ENCODE measurements around the gene IGSF23.
"Not testable (repeated sequence)": the region's sequence is repeated elsewhere in the genome, so short reads cannot be mapped to it uniquely, and the experiment has no call there.

The IGSF23 gene

GRCh38 chr19:44666852-44667556 lies 53.6 kb downstream of the IGSF23 start:
- no peak for DNase-seq (ENCODE audit: low spot score)

DNA sequence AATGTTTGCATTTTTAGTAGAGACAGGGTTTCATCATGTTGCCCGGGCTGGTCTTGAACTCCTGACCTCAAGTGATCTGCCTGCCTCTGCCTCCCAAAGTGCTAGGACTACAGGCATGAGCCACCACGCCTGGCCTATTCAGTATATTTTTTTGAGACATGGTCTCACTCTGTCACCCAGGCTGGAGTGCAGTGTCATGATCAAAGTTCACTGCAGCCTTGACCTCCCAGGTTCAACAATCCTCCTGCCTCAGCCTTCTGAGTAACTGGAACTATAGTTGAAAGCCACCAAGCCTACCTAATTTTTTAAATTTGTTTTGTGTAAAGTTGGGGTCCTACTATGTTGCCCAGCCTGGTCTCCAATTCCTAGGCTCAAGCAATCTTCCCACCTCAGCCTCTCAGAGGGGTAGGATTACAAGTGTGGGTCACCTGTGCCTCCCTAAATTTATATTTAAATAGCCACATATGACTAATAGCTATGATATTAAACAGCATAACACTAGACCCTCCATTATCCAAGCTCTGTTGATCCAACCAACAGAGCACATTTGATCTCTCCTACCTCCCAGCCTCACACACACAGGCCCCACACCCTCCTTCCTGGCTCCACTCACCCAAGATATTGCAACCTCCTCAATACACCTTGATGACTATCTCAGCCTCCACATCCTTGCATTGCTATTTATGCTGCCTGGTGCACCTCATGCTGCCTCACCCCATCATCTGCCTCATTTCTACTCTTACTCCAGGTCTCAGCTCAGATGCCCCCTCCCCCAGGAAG lies 55.8 kb downstream of the IGSF23 start:
- no peak for DNase-seq (ENCODE audit: low spot score)

DNA sequence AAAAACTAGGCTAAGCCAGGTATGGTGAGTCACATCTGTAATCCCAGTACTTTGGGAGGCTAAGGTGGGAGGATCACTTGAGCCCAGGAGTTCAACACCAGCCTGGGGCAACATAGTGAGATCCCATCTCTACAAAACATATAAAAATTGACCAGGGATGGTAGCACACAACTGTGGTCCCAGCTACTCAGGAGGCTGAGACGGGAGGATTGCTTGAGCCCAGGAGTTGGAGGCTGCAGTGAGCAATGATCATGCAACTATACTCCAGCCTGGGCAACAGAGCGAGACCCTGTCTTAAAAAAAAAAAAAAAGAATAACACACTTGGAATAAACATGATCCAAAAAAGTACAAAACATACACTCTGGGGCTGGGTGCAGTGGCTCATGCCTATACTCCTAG lies 56.7 kb downstream of the IGSF23 start:
- DNase-seq (ENCODE audit: low spot score): not testable (repeated sequence)

DNA sequence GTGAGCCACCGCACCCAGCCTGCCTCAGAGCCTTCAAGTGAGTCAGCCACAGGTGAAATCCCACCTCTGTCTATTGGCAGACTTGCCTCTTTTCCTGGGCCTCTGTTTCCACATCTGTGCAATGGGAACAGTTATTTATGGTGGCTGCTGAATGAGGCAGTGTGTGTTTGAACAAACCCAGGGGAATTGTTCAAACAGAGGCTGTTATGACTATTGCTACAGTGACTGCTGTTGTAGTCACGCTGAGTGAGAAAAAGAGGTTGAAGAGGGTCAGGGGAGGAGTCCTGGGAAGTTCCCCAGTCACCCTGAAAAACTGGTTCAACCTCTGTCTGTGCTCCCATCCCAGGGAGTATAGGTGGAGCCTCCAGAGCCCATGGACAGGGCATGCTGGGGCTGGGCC lies 58.0 kb downstream of the IGSF23 start, which contains the start of gene CEACAM19:
TSS of gene CEACAM19 (plus strand) at position 83 of the 400 bp plus-strand sequence. CDS start 450 bp downstream, outside the sequence.
- no peak for DNase-seq (ENCODE audit: low spot score)

- no peak for DNase-seq (ENCODE audit: low spot score)
These were observed 58.9 kb downstream of the IGSF23 start for GRCh38 chr19:44672226-44672625.

DNA sequence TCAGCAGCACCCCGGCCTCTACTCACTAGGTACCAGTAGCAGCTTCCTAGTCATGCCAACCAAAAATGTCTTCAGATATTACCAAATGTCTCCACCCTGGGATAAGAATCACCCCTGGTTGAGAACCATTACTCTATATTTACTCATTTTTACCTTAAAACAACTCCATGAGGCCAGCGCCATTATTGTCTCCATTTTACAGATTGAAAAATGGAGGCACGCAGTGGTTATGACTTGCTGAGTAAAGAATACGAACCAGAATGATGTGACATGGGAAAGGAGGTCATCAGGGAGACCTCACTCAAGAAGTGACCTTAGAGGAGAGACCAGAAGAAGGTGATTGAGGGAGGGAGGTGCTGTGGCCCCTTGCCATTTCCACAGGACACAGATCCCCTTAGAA lies 60.1 kb downstream of the IGSF23 start:
- DNase-seq (ENCODE audit: low spot score): no peak

GRCh38 chr19:44675521-44675920 lies 62.2 kb downstream of the IGSF23 start:
- DNase-seq (ENCODE audit: low spot score): no peak

DNA sequence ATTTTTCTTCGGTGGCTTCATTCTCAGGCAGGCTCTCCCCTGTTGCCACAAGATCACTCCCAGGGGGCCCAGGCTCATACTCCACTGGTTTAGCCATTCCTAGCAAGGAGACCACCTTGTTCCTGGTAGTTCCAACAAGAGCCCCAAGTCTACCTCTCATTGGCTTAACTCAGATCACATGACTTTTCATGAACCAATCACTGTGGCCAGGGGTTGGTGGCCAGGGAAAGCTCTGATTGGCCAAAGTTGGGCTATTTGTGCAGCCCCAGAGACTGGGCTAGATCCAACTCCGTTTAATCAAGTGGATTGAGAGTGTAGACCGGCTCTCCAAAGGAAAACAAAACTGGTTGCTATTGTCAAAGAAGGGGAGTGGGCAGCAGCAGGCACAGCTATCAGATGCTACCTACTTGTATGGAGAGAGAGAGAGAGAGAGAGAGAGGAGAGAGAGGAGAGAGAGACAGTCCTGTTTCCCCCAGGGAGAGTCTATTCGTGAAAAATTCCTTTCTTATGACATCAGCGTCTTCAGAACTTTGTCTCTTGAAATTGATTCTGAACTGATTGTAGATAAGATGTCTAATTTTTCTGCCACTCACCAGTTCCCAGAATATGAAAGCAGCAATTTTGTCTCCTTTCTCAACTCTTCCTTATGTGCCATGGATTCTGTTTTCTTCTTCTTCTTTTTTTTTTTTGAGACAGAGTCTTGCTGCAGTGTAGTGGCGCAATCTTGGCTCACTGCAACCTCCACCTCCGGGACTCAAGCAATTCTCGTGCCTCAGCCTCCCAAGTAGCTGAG lies 63.9 kb downstream of the IGSF23 start:
- peak; percentile 38 for DNase-seq (ENCODE audit: low spot score)

DNA sequence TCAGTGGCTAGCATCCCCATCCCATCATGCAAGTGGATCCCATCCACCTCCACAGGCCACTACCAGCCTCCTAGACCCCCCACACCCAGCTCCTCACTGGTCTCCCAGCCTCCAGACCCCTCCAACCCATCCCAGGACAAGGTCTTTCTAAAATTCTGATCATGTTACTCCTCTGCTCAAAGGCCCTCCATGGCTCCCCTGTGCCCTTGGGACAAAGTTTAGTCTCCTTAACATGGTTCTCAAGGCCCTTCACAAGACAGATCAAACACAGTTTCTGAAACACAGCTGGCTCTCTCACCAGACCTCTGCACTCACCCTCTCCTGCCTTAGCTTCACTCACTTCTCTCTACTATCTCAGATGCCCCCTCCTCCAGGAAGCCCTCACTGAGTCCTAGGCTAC lies 67.2 kb downstream of the IGSF23 start:
- no peak for DNase-seq (ENCODE audit: low spot score)

DNA sequence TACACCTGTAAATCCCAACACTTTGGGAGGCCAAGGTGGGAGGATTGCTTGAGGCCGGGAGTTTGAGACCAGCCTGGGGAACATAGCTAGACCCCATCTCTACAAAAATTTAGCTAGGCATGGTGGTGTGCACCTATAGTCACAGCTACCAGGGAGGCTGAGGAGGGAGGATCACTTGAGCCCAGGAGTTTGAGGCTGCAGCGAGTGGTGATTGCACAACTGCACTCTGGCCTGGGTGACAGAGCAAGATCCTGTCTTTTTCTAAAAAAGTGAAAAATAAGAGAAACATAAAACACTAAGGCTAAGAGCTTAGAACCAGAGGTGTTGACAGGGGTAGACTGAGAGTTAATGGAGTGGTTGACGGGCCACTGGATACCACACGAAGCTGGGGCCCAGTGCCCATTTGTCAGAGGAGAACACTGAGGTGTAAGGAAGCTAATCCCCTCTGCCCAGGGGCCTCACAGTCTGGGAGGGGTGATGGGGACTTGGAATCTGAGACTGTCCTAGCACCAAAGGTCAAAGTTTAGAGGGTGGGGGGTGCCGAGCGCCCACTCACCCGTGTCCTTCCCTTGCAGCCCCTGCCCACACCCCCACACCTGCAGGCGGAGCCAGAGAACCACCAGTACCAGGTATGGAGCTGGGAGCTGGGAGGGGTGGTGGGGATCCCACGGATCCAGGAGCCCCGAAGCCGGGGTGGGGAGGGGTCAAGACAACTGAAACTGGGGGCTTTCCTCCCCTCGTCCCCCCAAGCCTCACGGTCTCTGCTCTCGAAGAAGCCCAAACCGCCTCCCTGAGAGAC lies 68.8 kb downstream of the IGSF23 start:
- DNase-seq (ENCODE audit: low spot score): no peak

DNA sequence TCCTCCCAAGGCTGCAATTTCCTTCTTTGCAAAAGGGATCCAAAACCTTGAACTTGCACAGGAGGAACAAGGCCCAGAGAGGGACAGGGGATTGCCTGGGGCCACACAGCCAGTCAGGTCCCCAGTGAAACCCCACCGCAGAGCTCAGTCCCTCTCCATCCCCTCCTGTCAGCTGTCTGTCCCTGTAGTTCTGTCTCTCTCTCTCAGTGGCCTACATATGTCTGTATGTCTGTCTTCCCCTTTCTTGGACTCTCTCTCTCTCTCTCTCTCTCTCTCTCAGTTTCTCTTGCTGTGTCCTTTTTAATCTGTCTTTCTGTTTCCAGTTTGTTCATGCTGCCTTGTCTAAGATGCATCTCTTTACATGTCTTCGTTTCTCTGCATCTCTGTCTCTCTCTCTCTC lies 69.4 kb downstream of the IGSF23 start:
- no peak for DNase-seq (ENCODE audit: low spot score)

DNA sequence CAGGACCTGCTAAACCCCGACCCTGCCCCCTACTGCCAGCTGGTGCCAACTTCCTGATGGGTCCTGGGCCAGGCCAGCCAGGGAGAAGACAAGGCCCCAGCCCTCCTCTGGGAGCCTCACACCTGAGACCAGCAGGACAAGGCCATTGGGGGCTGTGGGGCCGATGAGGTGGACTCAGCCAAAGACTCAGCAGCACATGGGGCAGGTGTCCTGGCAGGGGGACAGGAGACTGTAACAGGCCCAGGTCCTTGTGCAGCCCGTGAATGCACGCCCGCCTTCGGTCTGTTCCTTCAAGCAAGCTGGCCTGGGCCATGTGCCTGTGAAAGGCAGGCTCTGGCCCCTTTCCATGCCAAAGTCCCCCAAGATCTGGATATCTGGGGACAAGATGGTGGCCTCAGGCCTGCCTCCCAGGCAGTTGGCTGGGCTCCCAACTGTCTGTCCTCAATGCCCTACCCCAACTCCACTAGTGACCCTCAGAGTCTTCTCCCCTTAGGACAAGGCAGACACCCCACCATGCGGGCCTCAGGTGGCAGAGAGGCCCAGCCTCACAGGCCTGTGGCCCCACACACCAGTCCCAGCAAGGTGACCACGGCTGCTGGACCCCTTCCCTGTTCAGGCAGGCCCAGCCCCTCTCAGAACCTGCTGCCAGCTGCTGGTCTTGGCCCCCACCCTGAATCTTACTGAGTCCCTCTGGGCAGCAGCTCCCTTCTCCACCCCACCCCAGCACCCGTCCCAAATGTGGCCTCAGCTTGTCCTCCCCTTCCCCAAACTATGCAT lies 70.3 kb downstream of the IGSF23 start:
- DNase-seq (ENCODE audit: low spot score): no peak

GRCh38 chr19:44684396-44684795 lies 71.0 kb downstream of the IGSF23 start:
- not testable (repeated sequence) for DNase-seq (ENCODE audit: low spot score)

DNA sequence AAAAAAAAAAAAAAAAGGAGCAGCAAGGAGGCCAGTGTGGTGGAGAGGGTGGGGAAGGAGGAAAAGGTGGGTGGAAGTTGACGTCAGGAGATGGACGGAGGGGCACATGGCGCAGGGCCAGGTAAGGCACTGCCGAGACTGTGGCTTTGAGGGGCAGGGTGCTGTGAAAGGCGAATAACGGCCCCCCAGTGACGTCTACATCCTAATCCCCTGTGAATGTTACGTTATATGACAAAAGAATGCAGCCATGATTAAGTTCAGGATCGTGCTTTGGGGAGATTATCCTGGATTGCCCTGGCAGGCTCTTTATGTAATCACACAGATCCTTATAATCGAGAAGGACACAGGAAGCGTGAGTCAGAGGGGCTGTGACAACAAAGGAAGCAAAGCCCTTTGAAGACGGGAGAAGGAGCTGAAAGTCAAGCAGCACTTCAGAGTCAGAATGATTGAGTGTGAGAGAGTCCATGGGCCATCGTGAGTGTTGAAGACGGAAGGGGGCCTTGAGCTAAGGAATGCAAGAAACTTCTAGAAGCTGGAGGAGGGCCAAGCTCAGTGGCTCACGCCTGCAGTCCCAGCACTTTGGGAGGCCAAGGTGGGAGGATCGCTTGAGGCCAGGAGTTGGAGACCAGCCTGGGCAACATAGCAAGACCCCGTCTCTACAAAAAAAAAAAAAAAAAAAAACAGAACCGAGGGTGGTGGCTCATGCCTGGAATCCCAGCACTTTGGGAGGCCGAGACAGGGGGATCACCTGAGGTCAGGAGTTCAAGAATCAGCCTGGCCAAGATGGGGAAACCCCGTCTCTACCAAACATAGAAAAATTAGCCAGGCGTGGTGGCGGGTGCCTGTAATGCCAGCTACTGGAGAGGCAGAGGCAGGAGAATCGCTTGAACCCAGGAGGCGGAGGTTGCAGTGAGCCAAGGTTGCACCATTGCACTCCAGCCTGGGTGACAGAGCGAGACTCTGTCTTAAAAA lies 71.8 kb downstream of the IGSF23 start:
- no peak for DNase-seq (ENCODE audit: low spot score)

GRCh38 chr19:44685877-44686276 lies 72.5 kb downstream of the IGSF23 start:
- DNase-seq (ENCODE audit: low spot score): no peak

Measured in HuH-7 (cell line).